K562 (cell line): ENCODE measurements around the gene RACGAP1. TPM values are rescaled to one million over a fixed set of nuclear protein-coding genes. Genes with fewer than 3 reads are reported as not detected.

ENCODE experiments used
- ATAC-seq: fragments of 200-7000 bp; cut with Tn5 transposase; 3 replicates; pipeline ENCODE4 v1.9.1; 2020; ENCODE audit warnings: moderate library complexity
- BruUV-seq: library from RNA; stranded (reverse); fragments of 400-500 nt; replicated peaks from 2 replicates; lab custom pipeline; 2021; lab: Mats Ljungman, UMichigan
- CTCF ChIA-PET: fragments of 300-600 bp; formaldehyde crosslinking; extraction: SDS; loops from one replicate; lab custom pipeline; 2021; ENCODE audit warnings: low intra/inter-chr PET ratio; lab: Yijun Ruan, JAX
- POLR2A ChIA-PET: fragments of 300-600, 350-650 bp; sonication (Branson Sonifier 250); formaldehyde crosslinking; extraction: SDS; loops from one replicate; lab custom pipeline; 2021; ENCODE audit warnings: antibody characterized with exemption, inconsistent platforms; lab: Yijun Ruan, JAX
- DNase-seq, 4 experiments: peaks; one replicate each; pipeline versions ENCODE4 v3.0.0 to v3.0.0-alpha.2; 2011 to 2018; ENCODE audit warnings: low spot score in 3 of 4, mixed read lengths in 3 of 4; ENCODE audit errors: extremely low read depth in 1 of 4
- FAIRE-seq: peaks from 2 replicates; lab custom pipeline; 2011; peaks lifted over from hg19 to GRCh38; lab: Jason Lieb, UNC
- H2AFZ ChIP-seq: 2 replicates; pipeline ENCODE4 v1.6.0; 2011; ENCODE audit warnings: low read depth, low read length, control low read depth, inconsistent platforms
- H3K27ac ChIP-seq: fragments of 200-600 bp; 3 replicates; pipeline ENCODE4 v1.8.0; 2011; ENCODE audit warnings: low read depth, mild to moderate bottlenecking, control low read depth, inconsistent platforms, low read length, moderate library complexity, mixed read lengths; ENCODE audit errors: extremely low read depth
- H3K27me3 ChIP-seq, 2 experiments: fragments of 300-600 bp in 1 of 2; 2 replicates in 1 of 2; 3 replicates in 1 of 2; pipeline versions ENCODE4 v1.6.0 to v1.8.0; 2011; ENCODE audit warnings: inconsistent platforms in 2 of 2, low read length in 2 of 2, mild to moderate bottlenecking in 1 of 2, mixed read lengths in 1 of 2, moderate library complexity in 1 of 2; ENCODE audit not compliant: control insufficient read depth in 2 of 2, insufficient read depth in 2 of 2
- H3K36me3 ChIP-seq: fragments of 300-600 bp; 3 replicates; pipeline ENCODE4 v1.8.0; 2011; ENCODE audit warnings: mild to moderate bottlenecking, low read length, inconsistent platforms; ENCODE audit not compliant: control insufficient read depth, insufficient read depth
- H3K4me1 ChIP-seq, 2 experiments: fragments of 200-600 bp in 1 of 2; replicated peaks in 1 of 2; 2 replicates in 1 of 2; 3 replicates in 1 of 2; pipeline versions ENCODE4 v1.5.1 to v1.8.0; 2011; ENCODE audit warnings: inconsistent platforms in 2 of 2, low read length in 2 of 2, mild to moderate bottlenecking in 1 of 2, mixed read lengths in 1 of 2, moderate library complexity in 1 of 2; ENCODE audit not compliant: control insufficient read depth in 2 of 2, insufficient read depth in 2 of 2
- H3K4me2 ChIP-seq: 2 replicates; pipeline ENCODE4 v1.6.1; 2011; ENCODE audit warnings: low read length, control low read depth, inconsistent platforms, mixed read lengths; ENCODE audit not compliant: insufficient read depth
- H3K4me3 ChIP-seq: fragments of 200-600 bp; sonication (generic), shearing (Covaris generic); 2 replicates; pipeline ENCODE4 v1.5.1; 2016; ENCODE audit warnings: control low read depth, inconsistent platforms
- H3K79me2 ChIP-seq: fragments of 200-600 bp; 3 replicates; pipeline ENCODE4 v1.8.0; 2011; ENCODE audit warnings: low read length, inconsistent platforms; ENCODE audit not compliant: control insufficient read depth, insufficient read depth
- H3K9ac ChIP-seq, 2 experiments: 2 replicates each; pipeline versions ENCODE4 v1.6.0 to v1.6.1; 2011; ENCODE audit warnings: low read depth in 2 of 2, low read length in 2 of 2, control low read depth in 1 of 2, inconsistent platforms in 1 of 2, mild to moderate bottlenecking in 1 of 2, mixed read lengths in 1 of 2; ENCODE audit not compliant: insufficient read depth in 1 of 2
- H3K9me1 ChIP-seq: one replicate; pipeline ENCODE4 v1.6.0; 2011; ENCODE audit warnings: inconsistent platforms, mild to moderate bottlenecking, low read length, moderate library complexity; ENCODE audit not compliant: control insufficient read depth, insufficient read depth
- H3K9me3 ChIP-seq: replicated peaks from 2 replicates; pipeline ENCODE4 v1.5.1; 2011; ENCODE audit warnings: low read depth, low read length, inconsistent platforms; ENCODE audit not compliant: control insufficient read depth, insufficient read depth
- H4K20me1 ChIP-seq: replicated peaks from 2 replicates; pipeline ENCODE4 v1.6.1; 2011; ENCODE audit warnings: low read length, inconsistent platforms, mixed read lengths; ENCODE audit not compliant: control insufficient read depth, insufficient read depth
- AFF4 ChIP-seq: sonication (generic); formaldehyde crosslinking; IDR thresholded peaks from 2 replicates; pipeline ENCODE4 v1.8.0; 2023; ENCODE audit warnings: mild to moderate bottlenecking, missing genetic modification reagents
- BMI1 ChIP-seq: fragments of 150-350 bp; IDR thresholded peaks from 2 replicates; pipeline ENCODE4 v1.6.1; 2014; ENCODE audit warnings: low read length
- E2F3 ChIP-seq: fragments of 250-450 bp; sonication (Bioruptor Pico); IDR thresholded peaks from 2 replicates; pipeline ENCODE4 v1.4.0; 2020; ENCODE audit warnings: mild to moderate bottlenecking
- GABPB1 ChIP-seq: sonication (generic); formaldehyde crosslinking; IDR thresholded peaks from 2 replicates; pipeline ENCODE4 v1.8.0; 2022; ENCODE audit warnings: mild to moderate bottlenecking, missing genetic modification reagents
- GATAD2A ChIP-seq: fragments of 450-650 bp; IDR thresholded peaks from 2 replicates; pipeline ENCODE4 v1.6.1; 2017
- HDGF ChIP-seq: fragments of 450-650 bp; IDR thresholded peaks from 2 replicates; pipeline ENCODE4 v1.6.1; 2016
- MEIS2 ChIP-seq: fragments of 450-650 bp; IDR thresholded peaks from 2 replicates; pipeline ENCODE4 v1.6.1; 2014; ENCODE audit warnings: mild to moderate bottlenecking; ENCODE audit not compliant: partially characterized antibody
- MTA2 ChIP-seq: fragments of 450-650 bp; IDR thresholded peaks from 2 replicates; pipeline ENCODE4 v1.6.1; 2016; ENCODE audit warnings: low read depth
- PHF8 ChIP-seq: fragments of 200-600 bp; sonication (generic); IDR thresholded peaks from 2 replicates; pipeline ENCODE4 v1.6.1; 2012; ENCODE audit warnings: mixed run types, mild to moderate bottlenecking, inconsistent platforms, low read length, moderate library complexity, borderline replicate concordance
- PKNOX1 ChIP-seq: fragments of 450-650 bp; IDR thresholded peaks from 2 replicates; pipeline ENCODE4 v1.6.1; 2016
- ZC3H4 ChIP-seq: sonication (generic); formaldehyde crosslinking; IDR thresholded peaks from 2 replicates; pipeline ENCODE4 v1.9.0; 2021; ENCODE audit warnings: missing genetic modification reagents, borderline replicate concordance
- ZFP36 ChIP-seq: fragments of 150-350 bp; IDR thresholded peaks from 2 replicates; pipeline ENCODE4 v1.6.1; 2018; ENCODE audit warnings: low read length, low read depth; ENCODE audit not compliant: partially characterized antibody
- ZNF24 ChIP-seq: fragments of 450-650 bp; IDR thresholded peaks from 2 replicates; pipeline ENCODE4 v1.6.1; 2016
- ZNF277 ChIP-seq: fragments of 250-450 bp; sonication (Bioruptor Pico); IDR thresholded peaks from 2 replicates; pipeline ENCODE4 v1.8.0; 2022; ENCODE audit warnings: inconsistent platforms, mild to moderate bottlenecking, moderate library complexity, borderline replicate concordance
- WGBS: fragments of 100-300 bp; shearing (Covaris generic); methylation state at CpG from one replicate; pipeline ENCODE4 v1.1.6; 2016; ENCODE audit warnings: low coverage, mixed read lengths; ENCODE audit not compliant: insufficient coverage; ENCODE audit errors: missing lambda C conversion rate; 5-methylcytosine and 5-hydroxymethylcytosine counted together
- in situ Hi-C: fragments of 300-500 bp; cut with MboI; formaldehyde crosslinking; loops from 4 replicates; pipeline ENCODE4 v1.15.0; 2018; ENCODE audit warnings: inconsistent platforms, mixed read lengths
- intact Hi-C: fragments of 100-400 bp; cut with micrococcal nuclease; formaldehyde crosslinking; loops from 2 replicates; pipeline ENCODE4 v1.14.2; 2022
- polyA plus RNA-seq, 8 experiments: library from polyadenylated mRNA; depleted of rRNA in 4 of 8; stranded (reverse) in 5 of 8; unstranded in 3 of 8; fragments of >200 nt; fragmentation: Nextera tagmentation in 2 of 8; fragmentation: Illumina TruSeq in 1 of 8; extraction: Ambion mirVana in 2 of 8; extraction: Trizol in 1 of 8; gene quantifications; 2 replicates each; pipeline versions ENCODE4 v1.2.1 to v1.2.3, GENCODE V29; 2011 to 2014; ENCODE audit warnings: inconsistent platforms in 1 of 8, missing spikeins in 1 of 8
- total RNA-seq, 7 experiments: library from RNA; depleted of rRNA in 6 of 7; stranded (reverse); fragments of >200 nt in 6 of 7; fragmentation: Illumina TruSeq in 2 of 7; extraction: Trizol in 2 of 7; gene quantifications; 2 replicates each; pipeline versions ENCODE4 v1.2.1 to v1.2.3, GENCODE V29; 2011 to 2021; ENCODE audit warnings: low replicate concordance in 1 of 7

RACGAP1 gene
- total and polyA plus RNA-seq, 9 of the 15 experiments (the other 6 are each of a cell fraction or from before 2014, with no cell fraction given), result 56.4 to 92.9 (median 71.8) TPM

- TF ChIP-seq AFF4 (CRISPR knock-in tag), result no peak
- TF ChIP-seq, all 486 proteins: peak for 0
Measured at GRCh38 chr12:49946086-49946485, 79.2 kb downstream of the RACGAP1 start (continued).

GRCh38 chr12:49945394-49946080, 79.8 kb downstream of the RACGAP1 start:
- 12% methylated on average over 24 of the region's 28 CpGs for WGBS
- Histone ChIP-seq H3K4me1 (peaks cover 14 to 20% of the 10 kb centered on the region in 2 experiments; a peak in 4 of 5 replicates), H3K27ac (peak overlapping the region; percentile 35; the same call in 1 of the 3 replicates), H3K79me2 (no peaks in the 10 kb centered on the region), H4K20me1 (no peaks in the 10 kb centered on the region), H3K27me3 (no peaks in the 10 kb centered on the region), H2AFZ (peak overlapping the region; percentile 92), H3K9ac (peak overlapping the region; percentile 49 to 66), H3K9me1 (no peaks in the 10 kb centered on the region), H3K9me3 (no peaks in the 10 kb centered on the region), H3K4me3 (no peak overlapping the region), H3K36me3 (no peaks in the 10 kb centered on the region), H3K4me2 (peak overlapping the region; percentile 57)
- DNase-seq (peak; percentile 90 to 92 (median 91)), ATAC-seq (peak; percentile 99), FAIRE-seq (peak; percentile 96)
- intact Hi-C loops, result loop anchor here (5.0 kb wide), 2 partner anchors 78 to 168 kb away; no protein-coding TSS in a partner anchor
- BruUV-seq, result no TSS peak
- in situ Hi-C loops, result no loop called here
- ChIA-PET POLR2A (interaction anchor here (0.6 to 1.9 kb wide), 11 partner anchors 12 to 108 kb away, joined by 3 to 12 read pairs (median 4); no protein-coding TSS in a partner anchor), CTCF (interaction anchor here (0.6 to 0.9 kb wide), 3 partner anchors 78 to 125 kb away, joined by 3 to 4 read pairs (median 3); no protein-coding TSS in a partner anchor)
- TF ChIP-seq MEIS2, result peak; percentile 89
- peak; percentile 21; the same call in 1 of the 2 replicates for TF ChIP-seq GATAD2A
- TF ChIP-seq ZNF277 (CRISPR knock-in tag), result no peak
- peak; percentile 94 for TF ChIP-seq PKNOX1
- TF ChIP-seq BMI1, result 0 out of 2 replicates have a peak, but pooled peaks have one; percentile 39
- 0 out of 2 replicates have a peak, but pooled peaks have one; percentile 38 for TF ChIP-seq ZNF24
- 0 out of 2 replicates have a peak, but pooled peaks have one; percentile 44 for TF ChIP-seq ZC3H4 (CRISPR knock-in tag)
- TF ChIP-seq E2F3 (CRISPR knock-in tag), result no peak
- TF ChIP-seq GABPB1 (CRISPR knock-in tag), result peak; percentile 65
- TF ChIP-seq HDGF, result 0 out of 2 replicates have a peak, but pooled peaks have one; percentile 86
- TF ChIP-seq MTA2, result no peak
- no peak for TF ChIP-seq PHF8
- TF ChIP-seq ZFP36, result peak; percentile 26
